A673 (cell line): ENCODE results near the gene CLPSL2.

ENCODE experiments used
- EZH2 ChIP-seq: fragments of 200-600 bp; sonication (generic); IDR thresholded peaks from 2 replicates; pipeline ENCODE4 v1.6.1; 2017; ENCODE audit warnings: borderline replicate concordance, low read depth, mild to moderate bottlenecking, mixed read lengths, antibody characterized with exemption, low read length; ENCODE audit not compliant: poor library complexity, severe bottlenecking
- TF ChIP-seq, protein P1 (sequence below): fragments of 300-800, 200-600 bp; sonication (generic); conservative IDR thresholded peaks from 2 replicates; pipeline ENCODE4 v1.5.1; 2017; ENCODE audit warnings: low read depth, mild to moderate bottlenecking, antibody characterized with exemption, low read length, moderate library complexity, mixed read lengths

GRCh38 chr6:35788423-35788982, 12.1 kb downstream of the CLPSL2 start:
- TF ChIP-seq, protein P1, sequence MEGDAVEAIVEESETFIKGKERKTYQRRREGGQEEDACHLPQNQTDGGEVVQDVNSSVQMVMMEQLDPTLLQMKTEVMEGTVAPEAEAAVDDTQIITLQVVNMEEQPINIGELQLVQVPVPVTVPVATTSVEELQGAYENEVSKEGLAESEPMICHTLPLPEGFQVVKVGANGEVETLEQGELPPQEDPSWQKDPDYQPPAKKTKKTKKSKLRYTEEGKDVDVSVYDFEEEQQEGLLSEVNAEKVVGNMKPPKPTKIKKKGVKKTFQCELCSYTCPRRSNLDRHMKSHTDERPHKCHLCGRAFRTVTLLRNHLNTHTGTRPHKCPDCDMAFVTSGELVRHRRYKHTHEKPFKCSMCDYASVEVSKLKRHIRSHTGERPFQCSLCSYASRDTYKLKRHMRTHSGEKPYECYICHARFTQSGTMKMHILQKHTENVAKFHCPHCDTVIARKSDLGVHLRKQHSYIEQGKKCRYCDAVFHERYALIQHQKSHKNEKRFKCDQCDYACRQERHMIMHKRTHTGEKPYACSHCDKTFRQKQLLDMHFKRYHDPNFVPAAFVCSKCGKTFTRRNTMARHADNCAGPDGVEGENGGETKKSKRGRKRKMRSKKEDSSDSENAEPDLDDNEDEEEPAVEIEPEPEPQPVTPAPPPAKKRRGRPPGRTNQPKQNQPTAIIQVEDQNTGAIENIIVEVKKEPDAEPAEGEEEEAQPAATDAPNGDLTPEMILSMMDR, result no peak
- TF ChIP-seq EZH2, result no peak
